H9 (cell line): Measurements from ENCODE around the gene NUDT4. TPM values are rescaled to one million over a fixed set of nuclear protein-coding genes. Genes with fewer than 3 reads are reported as not detected.

Experiments
- DNase-seq: peaks from one replicate; pipeline ENCODE4 v3.0.0-alpha.2; 2017
- H2AFZ ChIP-seq: one replicate; pipeline ENCODE4 v1.6.1; 2013; ENCODE audit warnings: mild to moderate bottlenecking, low read length, control low read depth, moderate library complexity
- H2AK5ac ChIP-seq: 2 replicates; pipeline ENCODE4 v1.6.1; 2013; ENCODE audit warnings: low read length, control low read depth, mixed read lengths; ENCODE audit not compliant: insufficient read length
- H2BK120ac ChIP-seq: one replicate; pipeline ENCODE4 v1.6.1; 2013; ENCODE audit warnings: low read depth, mild to moderate bottlenecking, low read length, control low read depth, inconsistent platforms; ENCODE audit not compliant: poor library complexity, severe bottlenecking
- H2BK12ac ChIP-seq: 2 replicates; pipeline ENCODE4 v1.6.1; 2013; ENCODE audit warnings: low read length, control low read depth, mixed read lengths, low read depth; ENCODE audit not compliant: insufficient read length
- H2BK15ac ChIP-seq: 2 replicates; pipeline ENCODE4 v1.6.1; 2013; ENCODE audit warnings: low read depth, low read length, control low read depth
- H2BK20ac ChIP-seq: one replicate; pipeline ENCODE4 v1.6.1; 2013; ENCODE audit warnings: low read depth, mild to moderate bottlenecking, low read length, control low read depth, inconsistent platforms; ENCODE audit not compliant: poor library complexity, severe bottlenecking
- H2BK5ac ChIP-seq: 2 replicates; pipeline ENCODE4 v1.6.1; 2013; ENCODE audit warnings: low read length, control low read depth, mixed read lengths; ENCODE audit not compliant: insufficient read length
- H3K14ac ChIP-seq: 2 replicates; pipeline ENCODE4 v1.6.1; 2013; ENCODE audit warnings: low read length, control low read depth; ENCODE audit not compliant: insufficient read depth
- H3K18ac ChIP-seq: 2 replicates; pipeline ENCODE4 v1.6.1; 2013; ENCODE audit warnings: low read depth, mild to moderate bottlenecking, mixed read lengths, low read length, control low read depth; ENCODE audit not compliant: insufficient read length
- H3K23ac ChIP-seq: 2 replicates; pipeline ENCODE4 v1.6.1; 2013; ENCODE audit warnings: low read length, control low read depth, mixed read lengths, low read depth; ENCODE audit not compliant: insufficient read length
- H3K23me2 ChIP-seq: 2 replicates; pipeline ENCODE4 v1.6.1; 2013; ENCODE audit warnings: low read depth, mild to moderate bottlenecking, mixed read lengths, low read length, control low read depth; ENCODE audit not compliant: insufficient read length, poor library complexity, severe bottlenecking
- H3K27ac ChIP-seq: 2 replicates; pipeline ENCODE4 v1.5.1; 2013; ENCODE audit warnings: low read length, control low read depth, mixed read lengths, low read depth; ENCODE audit not compliant: insufficient read length
- H3K27me3 ChIP-seq: 2 replicates; pipeline ENCODE4 v1.6.1; 2013; ENCODE audit warnings: low read length, control low read depth, inconsistent platforms; ENCODE audit not compliant: insufficient read depth
- H3K4ac ChIP-seq: 2 replicates; pipeline ENCODE4 v1.6.1; 2013; ENCODE audit warnings: low read depth, mild to moderate bottlenecking, control low read depth, inconsistent platforms, low read length, moderate library complexity
- H3K4me1 ChIP-seq: 2 replicates; pipeline ENCODE4 v1.6.1; 2013; ENCODE audit warnings: low read length, control low read depth, inconsistent platforms; ENCODE audit not compliant: insufficient read depth
- H3K4me2 ChIP-seq: 2 replicates; pipeline ENCODE4 v1.6.1; 2013; ENCODE audit warnings: low read length, control low read depth, mixed read lengths; ENCODE audit not compliant: insufficient read length, insufficient read depth
- H3K56ac ChIP-seq: 2 replicates; pipeline ENCODE4 v1.6.1; 2013; ENCODE audit warnings: low read depth, mild to moderate bottlenecking, mixed read lengths, low read length, control low read depth; ENCODE audit not compliant: insufficient read length
- H3K79me1 ChIP-seq: 2 replicates; pipeline ENCODE4 v1.6.1; 2013; ENCODE audit warnings: low read depth, mild to moderate bottlenecking, moderate library complexity, low read length, control low read depth, inconsistent platforms; ENCODE audit not compliant: insufficient read depth, poor library complexity, severe bottlenecking
- H3K79me2 ChIP-seq: 2 replicates; pipeline ENCODE4 v1.6.1; 2013; ENCODE audit warnings: low read length, control low read depth, inconsistent platforms; ENCODE audit not compliant: insufficient read depth
- H3K9ac ChIP-seq: 2 replicates; pipeline ENCODE4 v1.6.1; 2013; ENCODE audit warnings: low read length, control low read depth, mixed read lengths; ENCODE audit not compliant: insufficient read length; ENCODE audit errors: extremely low read depth
- H3K9me3 ChIP-seq: one replicate; pipeline ENCODE4 v1.6.1; 2013; ENCODE audit warnings: low read depth, low read length, inconsistent platforms; ENCODE audit not compliant: control insufficient read depth
- H3T11ph ChIP-seq: one replicate; pipeline ENCODE4 v1.6.1; 2013; ENCODE audit warnings: mild to moderate bottlenecking, low read length, control low read depth, inconsistent platforms
- H4K20me1 ChIP-seq: one replicate; pipeline ENCODE4 v1.6.1; 2013; ENCODE audit not compliant: control insufficient read depth, insufficient read length, insufficient read depth
- H4K5ac ChIP-seq: 2 replicates; pipeline ENCODE4 v1.6.1; 2013; ENCODE audit warnings: low read depth, mild to moderate bottlenecking, mixed read lengths, low read length, control low read depth; ENCODE audit not compliant: insufficient read length
- H4K8ac ChIP-seq: replicated peaks from 2 replicates; pipeline ENCODE4 v1.6.1; 2013; ENCODE audit warnings: low read length, control low read depth, mixed read lengths, low read depth; ENCODE audit not compliant: insufficient read length
- H4K91ac ChIP-seq: 2 replicates; pipeline ENCODE4 v1.6.1; 2013; ENCODE audit warnings: low read depth, mild to moderate bottlenecking, moderate library complexity, mixed read lengths, low read length, control low read depth; ENCODE audit not compliant: insufficient read length
- H3K27ac Mint-ChIP-seq, 3 experiments: 2 replicates in 2 of 3; 3 replicates in 1 of 3; pipeline ENCODE4 v1.8.0; 2020 to 2021; ENCODE audit warnings: mixed read lengths in 3 of 3, mild to moderate bottlenecking in 1 of 3, moderate library complexity in 1 of 3
- H3K27me3 Mint-ChIP-seq: 2 replicates; pipeline ENCODE4 v1.8.0; 2021; ENCODE audit warnings: low read depth, mild to moderate bottlenecking, moderate library complexity, mixed read lengths
- H3K36me3 Mint-ChIP-seq, 3 experiments: 2 replicates in 2 of 3; 3 replicates in 1 of 3; pipeline ENCODE4 v1.8.0; 2020 to 2021; ENCODE audit warnings: low read depth in 3 of 3, mixed read lengths in 3 of 3; ENCODE audit not compliant: insufficient read depth in 1 of 3
- H3K4me1 Mint-ChIP-seq, 2 experiments: 2 replicates each; pipeline ENCODE4 v1.8.0; 2020; ENCODE audit warnings: mixed read lengths in 2 of 2
- H3K4me3 Mint-ChIP-seq, 2 experiments: 2 replicates in 1 of 2; 3 replicates in 1 of 2; pipeline ENCODE4 v1.8.0; 2020 to 2021; ENCODE audit warnings: mild to moderate bottlenecking in 2 of 2, mixed read lengths in 2 of 2, moderate library complexity in 1 of 2
- H3K9me3 Mint-ChIP-seq, 2 experiments: 2 replicates in 1 of 2; 3 replicates in 1 of 2; pipeline ENCODE4 v1.8.0; 2020; ENCODE audit warnings: mild to moderate bottlenecking in 2 of 2, mixed read lengths in 2 of 2, moderate library complexity in 1 of 2
- CTCF ChIP-seq: fragments of 200-600 bp; sonication (generic); conservative IDR thresholded peaks from 3 replicates; pipeline ENCODE4 v1.8.0; 2021; ENCODE audit warnings: antibody characterized with exemption, mild to moderate bottlenecking
- total RNA-seq: library from RNA; stranded (reverse); gene quantifications from 2 replicates; pipeline ENCODE4 v1.2.1, GENCODE V29; 2021

The NUDT4 gene
- total RNA-seq, 1 experiment from 2014 or later = 40.6 TPM

GRCh38 chr12:93369505-93369904 is 8.2 kb upstream of the NUDT4 start:
- no peak overlapping the region for H3K4me2 ChIP-seq
- TF ChIP-seq CTCF = no peak
- DNase-seq = no peak

More at GRCh38 chr12:93369505-93369904, 8.2 kb upstream of the NUDT4 start:
- Histone ChIP-seq H4K20me1 (no peaks in the 10 kb centered on the region), H3K27ac (no peak overlapping the region), H2BK20ac (no peak overlapping the region), H3K9ac (no peak overlapping the region), H2AFZ (no peak overlapping the region), H2BK5ac (no peak overlapping the region), H3K79me1 (no peaks in the 10 kb centered on the region), H3K9me3 (no peaks in the 10 kb centered on the region), H4K5ac (no peak overlapping the region), H3K23ac (no peak overlapping the region), H3K18ac (no peak overlapping the region), H3K23me2 (no peaks in the 10 kb centered on the region), H3K4ac (no peak overlapping the region), H2BK120ac (no peak overlapping the region), H2BK15ac (no peak overlapping the region), H3K4me1 (peaks cover 2% of the 10 kb centered on the region; the same call in 1 of the 2 replicates), H3K27me3 (no peaks in the 10 kb centered on the region), H3K14ac (no peak overlapping the region), H3K79me2 (no peaks in the 10 kb centered on the region), H4K91ac (no peak overlapping the region), H4K8ac (no peak overlapping the region), H2AK5ac (no peak overlapping the region), H3K56ac (no peak overlapping the region), H3T11ph (no peak overlapping the region), H2BK12ac (no peak overlapping the region)
- Mint-ChIP-seq H3K27me3 (no peaks in the 10 kb centered on the region), H3K4me1 (peaks cover 31 to 33% of the 10 kb centered on the region in 2 experiments), H3K9me3 (no peaks in the 10 kb centered on the region), H3K36me3 (peaks cover 0 to 7% (median 6%) of the 10 kb centered on the region in 3 experiments; a peak in 3 of 7 replicates), H3K4me3 (peak overlapping the region in 1 of 2 experiments; percentile 51; a peak in 1 of 5 replicates), H3K27ac (peak overlapping the region in 1 of 3 experiments; percentile 39; a peak in 2 of 7 replicates)
